ENCODE data around the gene TLX1. TPM values are rescaled to one million over a fixed set of nuclear protein-coding genes. Genes with fewer than 3 reads are reported as not detected.
"Not testable (repeated sequence)": the region's sequence is repeated elsewhere in the genome, so short reads cannot be mapped to it uniquely, and the experiment has no call there.

TLX1 gene
- total RNA-seq, 1 donor from 2014 or later: not detected

GRCh38 chr10:101142533-101143344 lies 11.6 kb downstream of the TLX1 start:
- no peak for ATAC-seq

DNA sequence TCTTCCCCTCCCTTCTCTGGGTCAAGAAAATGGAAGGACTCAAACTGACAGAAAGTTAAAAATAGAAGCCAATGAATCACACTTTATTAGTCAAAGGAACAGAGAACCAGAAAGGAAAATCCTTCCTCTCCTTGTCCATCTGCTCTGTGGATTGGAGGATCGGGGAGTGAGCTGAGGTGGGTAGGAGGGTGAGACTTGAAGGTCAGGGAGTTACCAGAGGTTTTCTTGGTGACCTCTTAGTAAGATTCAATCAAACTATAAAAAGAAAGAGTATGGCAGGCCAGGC lies 12.2 kb downstream of the TLX1 start:
- DNase-seq (ENCODE audit: low spot score) (no peak), ATAC-seq (no peak)
- intact Hi-C loops (cut with DNase I): no loop called here

More at GRCh38 chr10:101142533-101143344, 11.6 kb downstream of the TLX1 start:
- DNase-seq (ENCODE audit: low spot score): no peak
- intact Hi-C loops (cut with DNase I): no loop called here

- ATAC-seq (no peak), DNase-seq (ENCODE audit: low spot score) (no peak)
- intact Hi-C loops (cut with DNase I): no loop called here
Observed at GRCh38 chr10:101144053-101144452, 13.0 kb downstream of the TLX1 start.

GRCh38 chr10:101145145-101145544 lies 14.0 kb downstream of the TLX1 start:
- no peak for ATAC-seq
- no peak for DNase-seq (ENCODE audit: low spot score)
- intact Hi-C loops (cut with DNase I): no loop called here

- no peak for ATAC-seq
- DNase-seq (ENCODE audit: low spot score): no peak
- intact Hi-C loops (cut with DNase I): no loop called here
Observed at GRCh38 chr10:101145750-101146391, 14.8 kb downstream of the TLX1 start.

DNA sequence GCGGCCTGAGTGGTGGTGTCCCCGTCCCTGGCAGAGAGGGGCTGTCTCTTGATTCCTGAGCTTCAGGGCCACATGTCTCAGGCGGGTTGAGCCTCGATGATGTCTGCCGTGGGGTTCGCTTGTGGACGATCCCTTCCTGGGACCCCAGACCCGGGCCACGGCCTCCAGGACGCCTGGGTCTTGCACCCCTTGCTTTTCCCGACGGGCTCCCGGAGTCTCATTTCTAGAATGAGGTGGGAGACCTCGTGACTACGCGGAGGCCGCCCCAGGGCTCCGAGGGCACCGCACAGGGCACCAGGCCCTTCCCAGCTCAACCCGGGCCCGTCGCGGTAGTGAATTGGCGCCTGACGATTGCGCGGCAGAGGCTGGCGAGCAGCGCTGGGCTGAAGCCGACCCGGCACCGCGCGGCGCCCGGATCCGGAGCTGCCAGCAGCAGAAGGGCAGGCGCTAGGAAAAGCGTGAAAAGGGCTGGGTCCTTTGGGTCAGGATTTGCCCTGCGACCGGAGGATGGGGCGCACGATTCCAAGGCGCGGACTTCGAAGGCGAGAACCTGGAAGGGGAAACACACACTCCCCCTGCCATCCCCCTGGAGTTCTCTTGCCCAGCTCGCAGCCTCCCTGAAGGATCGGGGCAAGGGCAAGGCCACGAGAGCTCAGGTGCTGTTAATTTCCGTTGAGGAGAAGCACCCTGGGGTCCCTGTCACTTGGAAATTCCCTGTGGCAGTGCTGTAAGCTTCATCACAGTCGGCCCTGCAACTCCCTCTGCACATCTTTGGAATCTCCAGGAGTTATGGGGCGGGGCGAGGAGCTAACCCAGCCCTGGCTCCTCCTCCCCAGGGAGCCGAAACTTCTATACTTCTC lies 15.5 kb downstream of the TLX1 start:
- DNase-seq (ENCODE audit: low spot score) (no peak), ATAC-seq (no peak)
- intact Hi-C loops (cut with DNase I): no loop called here

DNA sequence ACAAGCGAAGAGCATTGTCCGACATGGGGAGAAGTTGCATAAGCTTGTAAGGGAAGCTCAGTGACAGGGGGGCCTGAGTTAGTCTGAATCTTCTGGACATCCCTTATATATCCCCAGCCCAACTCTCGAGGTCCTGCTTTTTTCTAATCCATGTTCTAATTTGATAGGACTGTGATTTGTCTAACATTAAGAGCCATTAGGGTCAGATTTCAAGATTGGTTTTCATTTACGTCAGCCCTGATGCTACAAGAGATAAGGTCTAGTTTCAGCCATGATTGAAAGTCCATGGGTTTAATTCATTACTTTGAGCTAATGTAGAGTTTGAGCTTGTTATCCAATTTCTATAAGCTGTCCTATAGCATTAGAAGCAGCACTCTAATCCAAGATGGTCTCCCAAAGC lies 20.3 kb downstream of the TLX1 start:
- no peak for DNase-seq (ENCODE audit: low spot score)
- intact Hi-C loops (cut with DNase I): no loop called here
- ATAC-seq: no peak

DNA sequence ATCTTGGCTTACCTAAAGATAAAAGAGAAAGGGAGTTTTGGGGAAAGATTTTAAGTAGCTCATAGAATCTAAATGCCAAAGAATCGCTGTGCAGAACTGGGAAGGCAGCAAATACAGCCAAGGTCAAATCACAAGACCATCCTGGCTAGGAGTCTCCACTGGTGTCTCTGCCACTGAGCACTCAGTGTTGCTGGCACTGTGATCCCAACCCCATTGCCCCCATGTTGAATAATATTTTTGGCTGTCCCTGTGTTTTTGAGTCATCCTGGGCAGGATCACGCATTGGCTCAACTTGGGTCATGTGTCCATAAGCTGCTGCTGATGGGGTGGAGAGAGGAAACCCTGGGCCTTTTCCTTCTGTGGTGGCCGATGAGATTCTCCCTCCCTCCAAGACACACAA lies 21.2 kb downstream of the TLX1 start:
- intact Hi-C loops (cut with DNase I): no loop called here
- no peak for DNase-seq (ENCODE audit: low spot score)
- ATAC-seq: no peak

DNA sequence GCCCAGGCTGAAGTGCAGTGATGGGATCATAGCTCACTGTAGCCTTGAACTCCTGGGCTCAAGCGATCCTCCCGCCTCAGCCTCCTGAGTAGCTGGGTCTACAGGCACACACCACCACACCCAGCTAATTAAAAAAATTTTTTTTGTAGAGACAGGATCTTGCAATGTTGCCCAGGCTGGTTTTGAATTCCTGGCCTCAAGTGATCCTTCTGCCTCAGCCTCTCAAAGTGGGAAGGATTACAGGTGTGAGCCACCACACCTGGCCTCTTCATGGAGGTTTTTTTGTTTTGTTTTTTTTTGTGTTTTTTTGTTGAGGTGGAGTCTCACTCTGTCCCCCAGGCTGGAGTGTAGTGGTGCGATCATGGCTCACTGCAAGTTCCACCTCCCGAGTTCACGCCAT lies 23.4 kb downstream of the TLX1 start:
- ATAC-seq; intact Hi-C loops (cut with DNase I); DNase-seq (ENCODE audit: low spot score): not testable (repeated sequence)

DNA sequence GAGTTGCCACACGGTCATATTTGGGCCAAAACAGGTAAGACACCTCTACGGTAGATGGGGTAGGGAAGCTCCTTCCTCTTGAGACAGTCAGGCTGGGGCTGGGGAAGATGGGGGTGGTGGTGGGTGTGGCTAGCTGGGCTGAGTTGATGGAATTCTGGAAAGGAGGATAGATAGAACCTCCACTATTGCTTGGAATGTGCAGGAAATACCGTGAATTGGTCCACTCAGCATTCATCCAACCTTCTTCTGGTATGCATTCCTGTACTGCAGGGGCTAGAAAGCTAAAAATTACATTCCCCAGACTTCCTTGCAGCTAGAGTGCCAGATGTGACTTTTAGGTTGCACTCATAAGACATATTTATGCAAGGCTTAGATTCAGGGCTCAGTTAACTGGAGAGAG lies 24.8 kb downstream of the TLX1 start:
- intact Hi-C loops (cut with DNase I): no loop called here
- ATAC-seq: no peak
- DNase-seq (ENCODE audit: low spot score): no peak

DNA sequence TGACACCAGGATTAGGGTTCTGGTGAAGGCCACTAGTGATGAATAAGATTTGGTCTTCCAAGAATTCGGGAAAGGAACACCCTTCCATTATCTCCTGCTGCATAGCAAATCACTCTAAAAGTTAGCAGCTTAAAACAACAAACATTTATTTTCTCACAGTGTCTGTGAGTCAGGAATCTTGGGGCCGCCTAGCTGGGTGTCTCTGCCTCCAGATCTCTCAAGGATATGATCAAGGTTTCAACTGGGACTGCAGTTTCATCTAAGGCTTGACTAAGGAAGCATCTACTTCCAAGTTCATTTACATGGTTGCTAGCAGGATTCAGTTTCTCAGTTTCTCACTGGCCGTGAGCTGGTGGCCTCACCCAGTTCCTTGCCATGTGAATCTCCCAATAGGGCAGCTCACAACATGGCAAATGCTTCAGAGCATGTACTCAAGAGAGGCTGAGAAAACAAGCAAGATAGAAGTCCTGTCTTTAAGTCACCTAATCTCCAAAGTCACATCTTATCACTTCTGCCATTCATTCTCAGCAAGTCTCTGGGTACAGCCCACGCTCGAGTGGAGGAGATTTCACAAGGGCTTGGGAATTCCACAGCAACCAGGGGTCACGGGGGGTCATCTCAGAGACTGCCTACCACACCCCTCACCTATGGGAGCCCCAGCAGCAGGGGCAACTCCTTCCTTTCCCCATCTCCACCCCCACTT lies 26.8 kb downstream of the TLX1 start:
- DNase-seq (ENCODE audit: low spot score) (no peak), ATAC-seq (no peak)
- intact Hi-C loops (cut with DNase I): no loop called here

DNA sequence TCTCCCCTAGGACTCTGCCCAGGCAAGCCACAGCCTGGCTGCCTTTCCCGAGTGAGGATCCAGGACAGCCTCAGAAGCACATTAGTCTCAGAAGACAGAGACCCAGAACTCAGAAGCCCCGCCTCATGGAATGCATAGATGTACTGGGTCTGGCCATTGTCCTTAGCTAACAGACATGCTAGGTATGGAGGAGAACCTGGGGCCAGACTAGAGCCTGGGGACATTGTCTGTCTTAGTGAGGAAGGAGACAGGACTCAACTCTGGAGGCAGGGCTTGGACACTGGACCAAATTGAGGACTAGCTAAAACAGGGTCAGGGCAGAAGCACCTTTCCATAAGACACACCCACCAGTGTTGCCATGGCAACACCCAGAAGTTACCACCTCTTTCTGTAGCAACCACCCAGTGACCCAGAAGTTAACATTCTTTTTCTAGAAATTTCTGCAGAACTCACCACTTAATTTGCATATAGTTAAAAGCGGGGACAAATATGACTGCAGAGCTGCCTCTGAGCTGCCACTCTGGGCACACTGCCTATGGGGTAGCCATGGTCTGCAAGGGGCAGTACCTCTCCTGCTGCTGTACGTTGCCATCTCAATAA lies 27.5 kb downstream of the TLX1 start:
- ATAC-seq (no peak), DNase-seq (ENCODE audit: low spot score) (no peak)
- intact Hi-C loops (cut with DNase I): no loop called here

DNA sequence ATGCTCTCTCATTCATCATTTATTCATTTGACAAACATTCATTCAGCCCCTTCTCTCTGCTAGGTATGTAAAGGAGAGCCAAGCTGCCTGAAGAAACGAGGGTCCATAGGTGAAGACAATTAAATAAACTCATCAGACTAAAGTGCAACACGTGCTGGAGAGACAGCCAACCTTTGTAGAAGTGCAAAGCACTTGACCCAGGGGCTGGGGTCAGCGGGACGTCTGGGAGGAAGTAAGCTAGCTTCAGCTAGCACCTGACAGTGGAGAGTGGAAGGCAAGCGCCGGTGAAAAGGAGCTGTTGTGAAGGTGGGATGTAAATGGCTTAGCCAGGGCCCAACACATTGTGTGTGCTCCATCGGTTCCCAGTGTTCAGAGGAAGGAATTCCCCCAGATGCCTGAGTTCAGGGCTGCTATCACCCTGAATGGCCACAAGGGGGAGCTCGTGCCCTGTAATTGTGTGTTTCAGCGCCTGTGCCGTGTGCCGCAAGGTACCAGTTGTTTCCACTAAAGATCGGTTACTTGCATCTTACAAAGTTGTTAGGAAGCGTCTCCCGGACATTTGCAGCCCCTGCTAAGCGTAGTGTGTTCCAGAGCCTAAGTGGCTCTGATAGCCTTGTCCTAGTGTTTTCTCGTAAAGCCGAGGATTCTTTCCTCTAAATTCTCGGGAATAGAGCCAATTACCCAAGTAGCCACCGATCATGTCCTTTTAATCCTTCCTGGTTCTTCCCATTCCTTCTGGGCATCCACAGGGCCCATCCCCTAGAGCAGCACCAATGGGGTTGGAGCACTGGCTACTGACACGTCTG lies 30.6 kb downstream of the TLX1 start:
- ATAC-seq (peak; percentile 87), DNase-seq (ENCODE audit: low spot score) (peak; percentile 81)
- intact Hi-C loops (cut with DNase I): no loop called here

DNA sequence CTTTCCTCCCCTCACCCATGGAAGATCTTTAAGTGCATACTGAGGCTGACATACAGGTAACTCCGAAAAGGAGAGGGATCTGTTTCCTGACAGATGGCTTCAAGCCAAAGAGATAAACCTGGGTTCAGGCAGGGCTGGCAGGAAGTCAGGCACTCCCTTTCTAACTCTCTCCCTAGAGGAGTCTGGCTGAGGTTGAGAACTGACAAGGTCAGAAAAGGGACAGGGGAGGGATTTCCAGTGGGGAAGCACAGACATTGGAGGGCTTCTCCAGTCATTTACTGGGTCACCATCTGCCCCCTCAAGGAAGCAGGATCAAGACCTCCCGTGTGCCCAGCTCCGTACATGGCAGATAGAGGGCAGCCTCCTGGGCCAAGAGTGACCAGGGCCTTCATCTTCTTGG lies 31.6 kb downstream of the TLX1 start:
- no peak for DNase-seq (ENCODE audit: low spot score)
- intact Hi-C loops (cut with DNase I): no loop called here
- ATAC-seq: no peak

GRCh38 chr10:101164020-101164419 lies 32.9 kb downstream of the TLX1 start:
- intact Hi-C loops (cut with DNase I): no loop called here
- DNase-seq (ENCODE audit: low spot score): no peak
- ATAC-seq: no peak

DNA sequence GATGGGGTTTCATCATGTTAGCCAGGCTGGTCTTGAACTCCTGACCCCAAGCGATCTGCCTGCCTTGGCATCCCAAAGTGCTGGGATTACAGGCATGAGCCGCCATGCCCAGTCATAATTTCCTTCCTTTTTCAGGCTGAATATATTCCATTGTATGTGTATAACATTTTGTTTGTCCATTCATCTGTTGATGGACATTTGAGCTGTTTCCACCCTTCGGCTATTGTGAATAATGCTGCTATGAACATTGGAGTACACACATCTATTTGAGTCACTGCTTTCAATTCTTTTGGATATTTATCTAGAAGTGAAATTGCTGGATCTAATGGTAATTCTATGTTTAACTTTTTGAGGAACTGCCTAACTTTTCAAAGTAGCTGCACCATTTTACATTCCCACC lies 34.6 kb downstream of the TLX1 start:
- ATAC-seq (no peak), DNase-seq (ENCODE audit: low spot score) (no peak)
- intact Hi-C loops (cut with DNase I): no loop called here

DNA sequence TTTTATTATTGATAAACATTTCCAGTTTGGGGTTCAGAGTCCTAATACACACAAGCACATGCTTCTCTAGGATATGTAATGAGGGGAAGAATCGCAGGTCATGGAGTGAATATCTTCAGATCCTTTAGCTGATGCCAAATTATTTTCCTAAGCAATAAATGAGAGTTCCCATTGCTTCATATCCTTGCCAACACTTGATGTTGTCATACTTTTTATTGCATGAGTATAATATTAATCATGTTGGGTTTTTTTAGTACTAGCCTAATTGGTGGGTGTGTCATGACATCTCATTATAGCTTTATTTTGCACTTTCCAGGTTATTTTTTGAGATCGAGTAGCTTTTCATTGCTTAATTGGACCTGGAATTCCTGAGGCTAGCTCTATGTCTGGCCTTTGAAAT lies 35.3 kb downstream of the TLX1 start:
- no peak for DNase-seq (ENCODE audit: low spot score)
- ATAC-seq: no peak
- intact Hi-C loops (cut with DNase I): no loop called here

DNA sequence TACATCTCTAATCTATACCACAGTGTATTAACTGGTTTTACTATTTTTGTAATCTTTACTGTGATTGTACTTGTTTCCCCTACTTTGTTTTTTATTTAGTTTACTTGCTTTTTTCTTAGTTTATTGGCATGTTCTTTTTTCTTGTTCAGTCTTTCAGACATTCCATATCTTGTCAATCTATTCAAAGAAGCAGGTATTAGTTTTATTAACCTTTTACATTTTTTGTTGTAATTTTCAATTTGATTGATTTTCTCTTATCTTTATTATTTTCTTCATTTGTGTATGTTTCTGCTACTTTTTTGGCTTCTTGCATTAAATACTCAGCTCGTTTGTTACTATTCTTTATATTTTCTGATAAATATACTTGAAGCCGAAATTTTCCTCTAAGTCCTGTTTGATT lies 41.6 kb downstream of the TLX1 start:
- ATAC-seq (no peak), DNase-seq (ENCODE audit: low spot score) (no peak)
- intact Hi-C loops (cut with DNase I): no loop called here

Measured in sciatic nerve (tissue), 2 donors.